ENCODE measurements around the gene SDK2.

DNA sequence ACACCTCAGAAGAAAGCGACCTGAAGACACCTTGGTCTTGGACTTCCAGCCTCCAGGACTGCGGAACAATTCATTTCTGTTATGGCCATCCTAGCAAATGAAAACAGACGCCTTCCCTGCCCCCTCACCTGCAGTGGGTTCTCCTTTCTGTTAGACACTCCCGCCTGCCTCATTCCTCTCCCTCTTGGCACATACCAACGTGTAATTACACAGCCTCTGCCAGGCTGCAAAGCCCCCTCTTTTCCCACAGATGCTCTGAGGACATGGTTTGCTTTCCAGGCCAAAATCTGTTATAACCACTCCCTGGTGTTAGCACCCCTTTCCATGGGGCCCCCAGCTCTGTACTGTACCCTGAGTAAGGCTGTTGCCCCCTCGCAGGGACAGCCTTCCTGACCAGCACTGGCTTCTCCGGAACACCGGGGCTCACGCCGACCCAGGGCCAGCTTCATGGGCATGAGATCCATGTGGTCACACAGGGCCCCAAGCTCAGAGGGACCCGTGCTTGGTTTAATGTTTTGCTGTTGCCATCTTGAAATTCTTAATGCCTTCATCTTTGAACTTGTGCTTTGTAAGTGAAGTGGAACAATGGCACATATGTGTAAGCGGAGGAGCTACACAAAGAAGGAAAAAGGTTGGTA, 64.1 kb downstream of the SDK2 start:
- TF ChIP-seq TAF1 (IDR thresholded peaks at IDR 0.05; ENCODE audit: low read depth, low read length) (no peak), POLR2A (IDR thresholded peaks at IDR 0.05; ENCODE audit: low read depth, low read length) (no peak), POLR2AphosphoS5 (IDR thresholded peaks at IDR 0.05; ENCODE audit: low read depth, low read length) (no peak), SPI1 (IDR thresholded peaks at IDR 0.05; ENCODE audit: low read depth, low read length) (no peak)
